HG02642 (cell line): ENCODE data around the gene GEMIN2.
"Not testable (repeated sequence)": the region's sequence is repeated elsewhere in the genome, so short reads cannot be mapped to it uniquely, and the experiment has no call there.

Experiments used
- ATAC-seq: cut with Tn5 transposase; IDR thresholded peaks from one replicate; pipeline ENCODE4 v1.9.1; 2021; ENCODE audit warnings: mild to moderate bottlenecking; ENCODE audit not compliant: unreplicated experiment, poor library complexity

GEMIN2 gene

GRCh38 chr14:39114073-39114838 is at the start of gene GEMIN2:
Gene GEMIN2, plus strand, starts transcription at chr14:39114323. Its CDS starts 16 bp downstream, at chr14:39114339.
- peak; percentile 94 for ATAC-seq

GRCh38 chr14:39069169-39069805 is 44.8 kb upstream of the GEMIN2 start:
- ATAC-seq = not testable (repeated sequence)

GRCh38 chr14:39069923-39070322 is 44.2 kb upstream of the GEMIN2 start:
- no peak for ATAC-seq

- ATAC-seq = no peak
These were observed 43.0 kb upstream of the GEMIN2 start for GRCh38 chr14:39071096-39071495.

- no peak for ATAC-seq
These were observed 33.2 kb upstream of the GEMIN2 start for GRCh38 chr14:39080886-39081285.

GRCh38 chr14:39083127-39083526 is 31.0 kb upstream of the GEMIN2 start:
- no peak for ATAC-seq

GRCh38 chr14:39085933-39086332 is 28.2 kb upstream of the GEMIN2 start:
- ATAC-seq = no peak

- no peak for ATAC-seq
These were observed 26.6 kb upstream of the GEMIN2 start for GRCh38 chr14:39087493-39087892.

- ATAC-seq = no peak
These were observed 23.5 kb upstream of the GEMIN2 start for GRCh38 chr14:39090548-39091111.

GRCh38 chr14:39091716-39092115 is 22.4 kb upstream of the GEMIN2 start:
- no peak for ATAC-seq

- ATAC-seq = no peak
These were observed 19.6 kb upstream of the GEMIN2 start for GRCh38 chr14:39094515-39094914.

- ATAC-seq = no peak
These were observed 17.0 kb upstream of the GEMIN2 start for GRCh38 chr14:39097159-39097558.

- not testable (repeated sequence) for ATAC-seq
These were observed 14.9 kb upstream of the GEMIN2 start for GRCh38 chr14:39099215-39099614.

GRCh38 chr14:39099748-39100147 is 14.4 kb upstream of the GEMIN2 start:
- ATAC-seq = no peak

GRCh38 chr14:39102265-39102968 is 11.7 kb upstream of the GEMIN2 start:
- ATAC-seq = peak; percentile 31

- ATAC-seq = peak; percentile 97
These were observed 10.9 kb upstream of the GEMIN2 start, which contains the start of gene SEC23A for GRCh38 chr14:39102969-39103957. Gene SEC23A, minus strand, starts transcription at chr14:39103235. Its CDS starts 7,117 bp downstream, at chr14:39096118.

GRCh38 chr14:39104078-39104801 is 9.9 kb upstream of the GEMIN2 start:
- ATAC-seq = not testable (repeated sequence)

- ATAC-seq = no peak
These were observed 6.5 kb upstream of the GEMIN2 start for GRCh38 chr14:39107591-39107996.

- ATAC-seq = no peak
These were observed 5.3 kb upstream of the GEMIN2 start for GRCh38 chr14:39108791-39109190.
